DMS53 treated with DMSO at 0.1 percent for 48 hours (cell line): ENCODE results near the gene NPR2.

ENCODE experiments used
- DNase-seq: peaks from one replicate; lab custom pipeline; 2025; ENCODE audit not compliant: unreplicated experiment; lab: John Stamatoyannopoulos, UW

The NPR2 gene

DNA sequence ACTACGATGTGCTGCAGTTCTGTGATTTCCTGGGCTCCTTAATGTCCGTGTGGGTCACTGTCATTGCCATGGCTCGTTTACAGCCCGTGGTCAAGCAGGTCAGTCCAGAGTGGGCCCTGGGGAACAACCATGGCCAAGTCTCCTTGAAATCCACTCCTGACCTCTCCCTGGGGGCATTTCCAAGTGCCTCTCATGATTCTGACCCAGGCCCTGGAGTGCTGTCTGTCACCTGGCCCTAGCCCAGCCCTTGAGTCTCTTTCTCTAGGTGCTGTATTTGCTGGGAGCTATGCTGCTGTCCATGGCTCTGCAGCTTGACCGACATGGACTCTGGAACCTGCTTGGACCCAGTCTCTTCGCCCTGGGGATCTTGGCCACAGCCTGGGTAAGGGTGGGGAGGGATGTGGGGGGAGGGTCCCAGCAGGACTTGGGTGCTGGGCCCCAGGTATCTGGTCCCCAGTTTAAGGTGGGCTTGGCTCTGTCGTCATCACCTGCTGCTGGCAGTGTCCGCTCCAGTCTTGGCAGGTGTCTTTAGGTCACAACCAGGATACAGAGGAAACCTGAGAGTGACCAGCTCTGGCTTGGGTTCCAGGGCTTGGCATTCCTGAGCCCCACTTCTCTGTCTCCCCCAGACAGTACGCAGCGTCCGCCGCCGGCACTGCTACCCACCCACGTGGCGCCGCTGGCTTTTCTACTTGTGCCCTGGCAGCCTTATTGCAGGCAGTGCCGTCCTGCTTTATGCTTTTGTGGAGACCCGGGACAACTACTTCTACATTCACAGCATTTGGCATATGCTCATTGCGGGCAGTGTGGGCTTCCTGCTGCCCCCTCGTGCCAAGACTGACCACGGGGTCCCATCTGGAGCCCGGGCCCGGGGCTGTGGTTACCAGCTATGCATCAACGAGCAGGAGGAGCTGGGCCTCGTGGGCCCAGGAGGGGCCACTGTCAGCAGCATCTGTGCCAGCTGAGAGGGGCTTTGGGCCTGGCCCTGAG, 61.8 kb downstream of the NPR2 start:
- DNase-seq, result no peak

DNA sequence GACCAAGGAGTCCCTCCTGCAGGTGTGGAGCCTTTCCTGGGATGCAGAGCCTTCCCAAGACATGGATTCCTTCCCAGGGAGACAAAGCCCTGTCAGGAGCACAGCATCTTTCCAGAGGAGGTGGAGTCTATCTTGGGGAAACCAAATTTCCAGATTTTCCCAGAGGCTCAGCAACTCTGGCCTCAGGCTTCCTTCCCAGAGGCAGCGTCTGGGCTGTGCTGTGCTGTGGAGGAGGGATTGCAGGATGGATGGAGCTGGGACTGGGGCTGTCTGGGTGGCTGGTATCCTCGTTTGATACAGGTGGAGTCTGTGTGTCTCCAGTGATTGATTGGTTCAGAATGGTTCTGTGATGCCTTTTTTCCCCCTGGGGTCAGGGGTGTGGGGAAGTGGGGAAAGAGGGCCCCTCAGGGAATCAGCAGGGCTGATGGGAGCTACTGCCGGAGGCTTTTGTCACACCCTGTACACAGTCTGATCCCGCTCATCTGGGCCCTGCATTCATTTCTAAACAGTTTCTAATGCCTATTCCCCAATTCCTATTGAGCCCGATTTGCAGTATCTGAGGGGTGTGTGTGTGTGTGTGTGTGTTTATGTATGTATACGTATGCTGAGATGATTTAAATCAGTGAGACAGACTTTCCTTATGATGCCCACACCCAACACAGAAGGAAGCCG, 62.8 kb downstream of the NPR2 start:
- no peak for DNase-seq

DNA sequence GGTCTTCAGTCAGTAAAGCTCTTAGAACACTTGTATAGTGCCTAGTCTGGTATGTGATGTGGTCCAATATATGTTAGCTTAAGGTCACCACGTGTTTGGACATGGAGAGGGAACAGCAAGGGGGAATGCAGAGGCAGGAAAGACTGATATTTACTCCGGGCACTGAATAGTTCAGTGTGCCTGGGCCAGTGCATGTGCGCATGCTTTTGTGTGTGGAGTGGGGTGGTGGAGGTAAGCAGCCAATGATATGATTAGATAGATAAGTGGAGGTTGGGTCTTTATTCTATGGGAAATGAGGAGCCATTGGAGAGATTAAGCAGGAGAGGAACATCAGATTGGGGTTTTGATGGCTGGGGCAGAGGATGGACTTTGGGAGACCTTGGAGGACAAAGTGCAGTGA, 64.8 kb downstream of the NPR2 start:
- no peak for DNase-seq

DNA sequence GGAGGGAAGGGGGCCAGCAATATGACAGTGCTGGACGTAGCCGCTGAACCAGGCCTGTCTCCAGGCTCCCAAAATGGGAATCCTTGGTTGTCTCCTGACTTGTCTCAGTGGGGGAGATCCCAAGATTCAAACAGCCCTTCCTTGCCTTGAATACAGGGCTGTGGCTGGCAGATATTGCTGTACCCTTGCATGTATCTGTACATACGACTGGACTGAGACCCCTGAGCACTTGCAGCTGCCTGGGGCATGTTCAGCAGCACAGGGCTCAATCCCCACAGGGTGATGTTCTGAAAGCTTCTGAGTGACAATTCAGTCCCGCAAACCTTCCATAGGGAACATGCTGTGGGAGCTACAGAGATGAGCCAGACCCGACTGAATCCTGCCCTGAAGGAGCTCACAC, 65.5 kb downstream of the NPR2 start:
- no peak for DNase-seq

DNA sequence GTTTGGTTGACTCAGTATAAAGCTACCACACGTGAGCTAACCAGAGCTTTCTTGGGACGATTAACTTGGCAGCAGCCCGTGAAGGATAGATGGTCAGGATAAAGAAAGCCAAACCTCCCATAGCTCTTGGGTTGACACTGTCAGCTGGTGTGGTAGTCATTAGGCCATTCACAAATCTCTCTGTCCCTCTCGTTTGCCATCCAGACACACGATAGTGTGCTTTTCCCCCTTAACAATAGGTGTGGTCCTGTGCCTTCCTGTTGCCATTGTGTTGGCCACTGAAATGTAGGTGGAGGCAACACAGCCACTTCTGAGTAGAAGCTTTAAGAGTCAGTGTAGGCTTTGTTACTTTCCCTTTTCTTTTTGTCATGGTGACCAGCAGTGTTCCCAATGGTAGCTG, 67.1 kb downstream of the NPR2 start:
- DNase-seq, result no peak
